ENCODE data around the gene PPP1R3G.

DNA sequence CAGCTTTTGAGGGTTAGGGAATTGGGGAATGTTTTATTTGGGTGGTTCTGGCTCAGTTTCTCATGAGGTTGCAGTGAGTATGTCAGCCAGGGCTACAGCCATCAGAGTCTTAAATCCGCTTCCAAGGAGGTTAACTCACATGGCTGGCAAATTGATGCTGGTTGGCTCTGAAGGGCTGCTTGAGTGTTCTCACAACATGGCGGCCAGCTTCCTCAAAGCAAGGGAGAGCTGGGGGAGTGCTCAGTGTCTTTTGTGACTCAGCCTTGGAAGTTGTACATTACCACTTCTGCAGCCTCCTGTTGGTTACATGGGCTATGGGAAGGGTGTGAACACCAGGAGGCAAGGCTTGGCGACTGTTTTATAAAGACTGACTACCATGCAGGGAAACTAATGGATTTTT lies 17.8 kb upstream of the PPP1R3G start:
- no peak for TF ChIP-seq POLR2A (IDR thresholded peaks at IDR 0.05)
- TF ChIP-seq, protein P1, sequence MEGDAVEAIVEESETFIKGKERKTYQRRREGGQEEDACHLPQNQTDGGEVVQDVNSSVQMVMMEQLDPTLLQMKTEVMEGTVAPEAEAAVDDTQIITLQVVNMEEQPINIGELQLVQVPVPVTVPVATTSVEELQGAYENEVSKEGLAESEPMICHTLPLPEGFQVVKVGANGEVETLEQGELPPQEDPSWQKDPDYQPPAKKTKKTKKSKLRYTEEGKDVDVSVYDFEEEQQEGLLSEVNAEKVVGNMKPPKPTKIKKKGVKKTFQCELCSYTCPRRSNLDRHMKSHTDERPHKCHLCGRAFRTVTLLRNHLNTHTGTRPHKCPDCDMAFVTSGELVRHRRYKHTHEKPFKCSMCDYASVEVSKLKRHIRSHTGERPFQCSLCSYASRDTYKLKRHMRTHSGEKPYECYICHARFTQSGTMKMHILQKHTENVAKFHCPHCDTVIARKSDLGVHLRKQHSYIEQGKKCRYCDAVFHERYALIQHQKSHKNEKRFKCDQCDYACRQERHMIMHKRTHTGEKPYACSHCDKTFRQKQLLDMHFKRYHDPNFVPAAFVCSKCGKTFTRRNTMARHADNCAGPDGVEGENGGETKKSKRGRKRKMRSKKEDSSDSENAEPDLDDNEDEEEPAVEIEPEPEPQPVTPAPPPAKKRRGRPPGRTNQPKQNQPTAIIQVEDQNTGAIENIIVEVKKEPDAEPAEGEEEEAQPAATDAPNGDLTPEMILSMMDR (IDR thresholded peaks at IDR 0.05), result no peak

Measured in heart left ventricle (tissue), 13 donors.